GM12872 (cell line): Measurements from ENCODE around the gene PRR3.

Experiments
- TF ChIP-seq, protein P1 (sequence below): IDR thresholded peaks from 3 replicates; pipeline ENCODE4 v1.5.1; 2011; ENCODE audit warnings: low read depth, mild to moderate bottlenecking, low read length, moderate library complexity; ENCODE audit not compliant: insufficient read depth

PRR3 gene

DNA sequence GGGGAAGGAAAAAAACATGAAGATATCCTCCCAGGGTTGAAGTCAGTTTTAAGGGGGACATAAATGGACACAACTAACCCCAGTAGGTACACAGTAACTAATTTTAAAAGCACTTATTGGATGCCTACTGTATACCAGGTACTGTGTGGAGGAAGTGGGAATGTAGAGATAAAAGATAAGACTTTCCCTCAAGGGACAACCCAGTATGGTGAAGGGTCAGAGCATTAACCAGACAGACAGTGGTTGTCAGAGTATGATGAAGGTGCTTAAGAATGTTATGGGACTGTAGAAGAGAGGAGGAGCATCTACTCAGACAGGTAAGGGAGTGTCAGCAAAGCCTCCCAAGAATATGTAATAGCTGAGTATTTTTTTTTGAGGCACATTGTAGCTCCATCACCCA is 15.1 kb downstream of the PRR3 start:
- TF ChIP-seq, protein P1, sequence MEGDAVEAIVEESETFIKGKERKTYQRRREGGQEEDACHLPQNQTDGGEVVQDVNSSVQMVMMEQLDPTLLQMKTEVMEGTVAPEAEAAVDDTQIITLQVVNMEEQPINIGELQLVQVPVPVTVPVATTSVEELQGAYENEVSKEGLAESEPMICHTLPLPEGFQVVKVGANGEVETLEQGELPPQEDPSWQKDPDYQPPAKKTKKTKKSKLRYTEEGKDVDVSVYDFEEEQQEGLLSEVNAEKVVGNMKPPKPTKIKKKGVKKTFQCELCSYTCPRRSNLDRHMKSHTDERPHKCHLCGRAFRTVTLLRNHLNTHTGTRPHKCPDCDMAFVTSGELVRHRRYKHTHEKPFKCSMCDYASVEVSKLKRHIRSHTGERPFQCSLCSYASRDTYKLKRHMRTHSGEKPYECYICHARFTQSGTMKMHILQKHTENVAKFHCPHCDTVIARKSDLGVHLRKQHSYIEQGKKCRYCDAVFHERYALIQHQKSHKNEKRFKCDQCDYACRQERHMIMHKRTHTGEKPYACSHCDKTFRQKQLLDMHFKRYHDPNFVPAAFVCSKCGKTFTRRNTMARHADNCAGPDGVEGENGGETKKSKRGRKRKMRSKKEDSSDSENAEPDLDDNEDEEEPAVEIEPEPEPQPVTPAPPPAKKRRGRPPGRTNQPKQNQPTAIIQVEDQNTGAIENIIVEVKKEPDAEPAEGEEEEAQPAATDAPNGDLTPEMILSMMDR: no peak

DNA sequence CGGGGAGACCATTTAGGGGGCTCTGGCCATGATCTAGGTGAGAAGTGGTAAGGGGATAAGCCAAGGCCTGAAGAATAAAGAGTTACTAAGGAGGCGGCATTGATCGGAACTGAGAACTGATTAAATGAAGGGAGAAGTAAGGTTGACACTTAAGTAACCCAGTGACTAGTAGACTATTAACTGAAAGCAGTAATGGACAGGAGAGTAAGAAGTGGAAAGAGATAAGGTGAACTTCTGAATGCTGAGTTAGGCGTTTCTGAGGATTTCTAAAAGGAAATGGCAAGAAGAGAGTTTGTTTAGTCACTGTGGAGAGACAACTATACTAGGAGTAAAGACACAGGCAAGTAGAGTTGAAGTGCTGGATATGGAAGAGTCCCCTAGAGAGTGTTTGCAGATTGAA is 16.0 kb downstream of the PRR3 start:
- TF ChIP-seq, protein P1: no peak

DNA sequence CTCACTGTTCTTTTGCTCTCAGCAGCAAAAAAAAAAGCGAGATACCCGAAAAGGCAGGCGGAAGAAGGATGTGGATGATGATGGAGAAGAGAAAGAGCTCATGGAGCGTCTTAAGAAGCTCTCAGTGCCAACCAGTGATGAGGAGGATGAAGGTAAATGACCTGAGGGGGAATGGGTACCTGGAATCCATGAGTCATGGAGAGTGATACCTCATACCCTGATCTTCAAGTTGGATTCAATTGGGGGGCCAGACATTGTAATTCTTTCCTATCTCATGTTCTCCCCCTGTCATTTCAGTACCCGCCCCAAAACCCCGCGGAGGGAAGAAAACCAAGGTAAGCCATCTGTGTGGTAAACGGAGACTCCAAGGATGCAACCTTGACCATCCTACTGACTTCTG is 21.0 kb downstream of the PRR3 start:
- TF ChIP-seq, protein P1: no peak

DNA sequence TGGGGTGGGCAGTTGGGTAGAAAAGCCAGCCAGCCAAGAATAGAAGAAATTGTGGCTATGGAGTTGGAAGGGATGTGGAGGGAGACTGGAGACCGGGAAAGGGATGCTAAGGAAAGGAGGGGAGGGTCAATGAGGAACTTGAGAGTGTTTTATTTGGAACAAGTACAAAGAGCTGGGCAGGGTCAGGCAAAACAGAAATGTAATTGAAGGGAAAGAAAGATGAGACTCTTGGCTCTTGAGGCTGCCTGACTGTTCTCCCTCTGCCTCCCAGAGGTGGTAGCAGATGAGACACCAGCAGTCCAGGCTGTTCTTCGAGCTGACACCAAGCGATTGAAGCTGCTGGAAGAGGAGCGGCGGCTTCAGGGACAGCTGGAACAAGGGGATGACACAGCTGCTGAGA is 26.8 kb downstream of the PRR3 start:
- TF ChIP-seq, protein P1: no peak

DNA sequence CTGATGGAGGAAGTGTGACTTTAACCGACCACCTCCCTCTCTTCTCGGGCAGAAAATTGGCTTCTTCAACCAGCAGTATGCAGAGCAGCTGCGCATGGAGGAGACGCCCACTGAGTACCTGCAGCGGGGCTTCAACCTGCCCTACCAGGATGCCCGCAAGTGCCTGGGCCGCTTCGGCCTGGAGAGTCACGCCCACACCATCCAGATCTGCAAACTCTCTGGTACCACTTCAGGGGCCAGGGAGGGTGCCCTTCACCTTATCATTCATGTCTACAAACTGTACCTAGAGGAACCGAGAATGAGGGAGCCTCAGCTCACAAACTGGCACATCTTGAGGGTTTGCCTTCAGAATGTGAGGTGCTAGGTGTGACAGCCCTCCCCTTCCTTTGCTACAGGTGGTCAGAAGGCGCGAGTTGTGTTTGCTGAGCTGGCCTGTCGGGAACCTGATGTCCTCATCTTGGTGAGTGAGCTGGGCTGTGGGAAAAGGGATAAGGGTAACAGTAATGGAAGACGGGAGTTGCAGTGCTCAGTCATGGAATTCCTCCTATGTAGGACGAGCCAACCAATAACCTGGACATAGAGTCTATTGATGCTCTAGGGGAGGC is 32.8 kb downstream of the PRR3 start:
- TF ChIP-seq, protein P1: no peak

DNA sequence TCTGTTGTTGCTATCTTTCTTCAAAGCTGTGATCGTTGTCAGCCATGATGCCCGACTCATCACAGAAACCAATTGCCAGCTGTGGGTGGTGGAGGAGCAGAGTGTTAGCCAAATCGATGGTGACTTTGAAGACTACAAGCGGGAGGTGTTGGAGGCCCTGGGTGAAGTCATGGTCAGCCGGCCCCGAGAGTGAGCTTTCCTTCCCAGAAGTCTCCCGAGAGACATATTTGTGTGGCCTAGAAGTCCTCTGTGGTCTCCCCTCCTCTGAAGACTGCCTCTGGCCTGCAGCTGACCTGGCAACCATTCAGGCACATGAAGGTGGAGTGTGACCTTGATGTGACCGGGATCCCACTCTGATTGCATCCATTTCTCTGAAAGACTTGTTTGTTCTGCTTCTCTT is 33.4 kb downstream of the PRR3 start:
- TF ChIP-seq, protein P1: no peak

DNA sequence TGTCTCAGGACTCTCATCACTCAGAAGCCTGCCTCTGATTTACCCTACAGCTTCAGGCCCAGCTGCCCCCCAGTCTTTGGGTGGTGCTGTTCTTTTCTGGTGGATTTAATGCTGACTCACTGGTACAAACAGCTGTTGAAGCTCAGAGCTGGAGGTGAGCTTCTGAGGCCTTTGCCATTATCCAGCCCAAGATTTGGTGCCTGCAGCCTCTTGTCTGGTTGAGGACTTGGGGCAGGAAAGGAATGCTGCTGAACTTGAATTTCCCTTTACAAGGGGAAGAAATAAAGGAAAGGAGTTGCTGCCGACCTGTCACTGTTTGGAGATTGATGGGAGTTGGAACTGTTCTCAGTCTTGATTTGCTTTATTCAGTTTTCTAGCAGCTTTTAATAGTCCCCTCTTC is 33.9 kb downstream of the PRR3 start:
- TF ChIP-seq, protein P1: no peak
